Hepatocyte (in vitro differentiated cells): ENCODE results near the gene SLC2A13. TPM values are rescaled to one million over a fixed set of nuclear protein-coding genes. Genes with fewer than 3 reads are reported as not detected.

Experiments used
- DNase-seq: peaks from one replicate; pipeline ENCODE4 v3.0.0-alpha.2; 2016; ENCODE audit warnings: low spot score
- H2AFZ ChIP-seq: fragments of 200-600 bp; sonication (generic); 2 replicates; pipeline ENCODE4 v1.6.0; 2016; ENCODE audit warnings: antibody characterized with exemption, mild to moderate bottlenecking
- H3K27ac ChIP-seq: fragments of 200-600 bp; sonication (generic); 2 replicates; pipeline ENCODE4 v1.5.1; 2016; ENCODE audit warnings: mild to moderate bottlenecking
- H3K27me3 ChIP-seq: fragments of 200-600 bp; sonication (generic); 2 replicates; pipeline ENCODE4 v1.6.1; 2016
- H3K36me3 ChIP-seq: fragments of 200-600 bp; sonication (generic); replicated peaks from 2 replicates; pipeline ENCODE4 v1.5.1; 2016; ENCODE audit warnings: low read depth; ENCODE audit not compliant: insufficient read depth
- H3K4me1 ChIP-seq: fragments of 200-600 bp; sonication (generic); 2 replicates; pipeline ENCODE4 v1.5.1; 2016; ENCODE audit warnings: mild to moderate bottlenecking, moderate library complexity; ENCODE audit not compliant: insufficient read depth
- H3K4me2 ChIP-seq: fragments of 200-600 bp; sonication (generic); 2 replicates; pipeline ENCODE4 v1.6.0; 2016
- H3K4me3 ChIP-seq: fragments of 200-600 bp; sonication (generic); 2 replicates; pipeline ENCODE4 v1.5.1; 2016; ENCODE audit warnings: mild to moderate bottlenecking
- H3K79me2 ChIP-seq: fragments of 200-600 bp; sonication (generic); 2 replicates; pipeline ENCODE4 v1.6.0; 2017; ENCODE audit warnings: mild to moderate bottlenecking
- H3K9me2 ChIP-seq: fragments of 200-600 bp; sonication (generic); replicated peaks from 2 replicates; pipeline ENCODE4 v1.6.0; 2017; ENCODE audit warnings: mild to moderate bottlenecking; ENCODE audit not compliant: insufficient read depth
- H3K9me3 ChIP-seq: fragments of 200-600 bp; sonication (generic); 2 replicates; pipeline ENCODE4 v1.5.1; 2016; ENCODE audit warnings: low read depth, mild to moderate bottlenecking
- H4K20me1 ChIP-seq: fragments of 200-600 bp; sonication (generic); 2 replicates; pipeline ENCODE4 v1.6.0; 2016; ENCODE audit warnings: mild to moderate bottlenecking; ENCODE audit not compliant: insufficient read depth, poor library complexity, severe bottlenecking
- EZH2 ChIP-seq: fragments of 200-600 bp; sonication (generic); IDR thresholded peaks from 2 replicates; pipeline ENCODE4 v1.6.1; 2016; ENCODE audit warnings: antibody characterized with exemption, mild to moderate bottlenecking, borderline replicate concordance
- EZH2phosphoT487 ChIP-seq: fragments of 200-600 bp; sonication (generic); IDR thresholded peaks from one replicate; pipeline ENCODE4 v1.6.1; 2018; ENCODE audit warnings: antibody characterized with exemption, mild to moderate bottlenecking, low read depth, moderate library complexity; ENCODE audit not compliant: unreplicated experiment, severe bottlenecking
- WGBS: methylation state at CpG from one replicate; pipeline ENCODE4 v1.1.6; 2016; ENCODE audit warnings: low lambda C conversion rate; ENCODE audit errors: missing lambda C conversion rate; 5-methylcytosine and 5-hydroxymethylcytosine counted together
- polyA plus RNA-seq: library from polyadenylated mRNA; unstranded; fragments of >200 nt; fragmentation: Nextera tagmentation; extraction: Ambion mirVana; gene quantifications from 2 replicates; pipeline ENCODE4 v1.2.1, GENCODE V29; 2016
- total RNA-seq: library from RNA; depleted of rRNA; stranded (reverse); fragments of >200 nt; gene quantifications from 2 replicates; pipeline ENCODE4 v1.2.3, GENCODE V29; 2014
- TF ChIP-seq, protein P1 (sequence below): fragments of 200-600 bp; sonication (generic); IDR thresholded peaks from 2 replicates; pipeline ENCODE4 v1.5.1; 2016; ENCODE audit warnings: antibody characterized with exemption, mild to moderate bottlenecking; ENCODE audit not compliant: poor library complexity

SLC2A13 gene
- total and polyA plus RNA-seq, 2 experiments from 2014 or later = 12.1 to 21.1 TPM

GRCh38 chr12:39988574-39988973 is 117.3 kb downstream of the SLC2A13 start:
- no peaks in the 10 kb centered on the region for H4K20me1 ChIP-seq
- 98% methylated on average over 2 of the region's 2 CpGs for WGBS
- no peak for TF ChIP-seq EZH2
- TF ChIP-seq, protein P1, sequence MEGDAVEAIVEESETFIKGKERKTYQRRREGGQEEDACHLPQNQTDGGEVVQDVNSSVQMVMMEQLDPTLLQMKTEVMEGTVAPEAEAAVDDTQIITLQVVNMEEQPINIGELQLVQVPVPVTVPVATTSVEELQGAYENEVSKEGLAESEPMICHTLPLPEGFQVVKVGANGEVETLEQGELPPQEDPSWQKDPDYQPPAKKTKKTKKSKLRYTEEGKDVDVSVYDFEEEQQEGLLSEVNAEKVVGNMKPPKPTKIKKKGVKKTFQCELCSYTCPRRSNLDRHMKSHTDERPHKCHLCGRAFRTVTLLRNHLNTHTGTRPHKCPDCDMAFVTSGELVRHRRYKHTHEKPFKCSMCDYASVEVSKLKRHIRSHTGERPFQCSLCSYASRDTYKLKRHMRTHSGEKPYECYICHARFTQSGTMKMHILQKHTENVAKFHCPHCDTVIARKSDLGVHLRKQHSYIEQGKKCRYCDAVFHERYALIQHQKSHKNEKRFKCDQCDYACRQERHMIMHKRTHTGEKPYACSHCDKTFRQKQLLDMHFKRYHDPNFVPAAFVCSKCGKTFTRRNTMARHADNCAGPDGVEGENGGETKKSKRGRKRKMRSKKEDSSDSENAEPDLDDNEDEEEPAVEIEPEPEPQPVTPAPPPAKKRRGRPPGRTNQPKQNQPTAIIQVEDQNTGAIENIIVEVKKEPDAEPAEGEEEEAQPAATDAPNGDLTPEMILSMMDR = no peak
- no peak for TF ChIP-seq EZH2phosphoT487
- H3K4me3 ChIP-seq = no peak overlapping the region
- no peaks in the 10 kb centered on the region for H3K9me3 ChIP-seq
- no peak overlapping the region for H3K27ac ChIP-seq
- no peaks in the 10 kb centered on the region for H3K4me1 ChIP-seq
- H3K27me3 ChIP-seq = no peaks in the 10 kb centered on the region
- H3K36me3 ChIP-seq = no peaks in the 10 kb centered on the region
- no peaks in the 10 kb centered on the region for H3K79me2 ChIP-seq
- no peak overlapping the region for H2AFZ ChIP-seq
- DNase-seq = no peak
- no peak overlapping the region for H3K4me2 ChIP-seq
- H3K9me2 ChIP-seq = no peaks in the 10 kb centered on the region

DNA sequence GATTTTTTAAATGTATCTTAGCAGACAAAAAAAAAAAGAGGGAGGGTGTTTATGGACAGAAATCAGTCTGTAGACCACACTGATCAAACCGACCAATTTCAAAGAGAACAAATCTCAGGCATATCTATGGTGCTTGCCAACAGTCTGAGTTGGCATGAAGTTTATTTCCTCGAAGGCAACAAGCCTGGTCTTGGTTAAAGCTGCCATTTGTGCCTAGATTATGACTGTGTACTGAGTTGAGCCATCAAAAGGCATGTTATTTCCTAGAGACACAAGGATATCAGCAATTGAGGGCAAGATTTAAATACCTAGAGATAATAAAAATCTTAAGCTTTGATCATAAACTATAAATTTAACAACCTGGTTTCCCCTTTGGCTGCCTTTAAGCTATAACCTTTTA is 119.2 kb downstream of the SLC2A13 start:
- Histone ChIP-seq H3K27me3 (no peaks in the 10 kb centered on the region), H3K36me3 (no peaks in the 10 kb centered on the region), H3K27ac (no peak overlapping the region), H3K9me2 (no peaks in the 10 kb centered on the region), H3K79me2 (no peaks in the 10 kb centered on the region), H2AFZ (no peak overlapping the region), H3K4me1 (no peaks in the 10 kb centered on the region), H3K4me3 (no peak overlapping the region), H4K20me1 (no peaks in the 10 kb centered on the region), H3K4me2 (no peak overlapping the region), H3K9me3 (no peaks in the 10 kb centered on the region)
- TF ChIP-seq EZH2phosphoT487 = no peak
- TF ChIP-seq EZH2 = no peak
- TF ChIP-seq, protein P1 = no peak
- no peak for DNase-seq
- WGBS = 82% methylated on average over 2 of the region's 2 CpGs

DNA sequence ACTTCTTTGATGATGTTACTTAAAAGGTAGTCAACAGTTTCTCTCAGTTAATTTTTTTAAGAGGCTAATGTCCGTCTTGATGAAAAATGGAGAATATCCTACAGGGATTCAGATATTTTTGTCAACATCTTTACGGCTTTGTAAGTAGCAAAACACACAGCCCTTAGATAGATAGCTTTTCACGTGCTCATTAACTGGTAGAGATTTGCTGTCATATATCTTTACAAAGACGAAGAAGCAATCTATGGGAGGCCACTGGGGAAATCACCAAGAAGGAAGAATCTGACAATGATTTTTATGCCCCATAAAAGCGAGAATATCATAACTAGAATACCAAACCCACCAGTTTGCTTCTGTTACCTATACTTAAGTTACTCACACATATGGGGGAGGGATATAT is 121.2 kb downstream of the SLC2A13 start:
- no peak for DNase-seq
- Histone ChIP-seq H3K4me2 (no peak overlapping the region), H4K20me1 (no peaks in the 10 kb centered on the region), H2AFZ (no peak overlapping the region), H3K4me3 (no peak overlapping the region), H3K27ac (no peak overlapping the region), H3K4me1 (no peaks in the 10 kb centered on the region), H3K9me2 (no peaks in the 10 kb centered on the region), H3K27me3 (no peaks in the 10 kb centered on the region), H3K79me2 (no peaks in the 10 kb centered on the region), H3K36me3 (no peaks in the 10 kb centered on the region), H3K9me3 (no peaks in the 10 kb centered on the region)
- no peak for TF ChIP-seq EZH2
- TF ChIP-seq EZH2phosphoT487 = no peak
- TF ChIP-seq, protein P1 = no peak
- WGBS = 91% methylated on average over 5 of the region's 5 CpGs

DNA sequence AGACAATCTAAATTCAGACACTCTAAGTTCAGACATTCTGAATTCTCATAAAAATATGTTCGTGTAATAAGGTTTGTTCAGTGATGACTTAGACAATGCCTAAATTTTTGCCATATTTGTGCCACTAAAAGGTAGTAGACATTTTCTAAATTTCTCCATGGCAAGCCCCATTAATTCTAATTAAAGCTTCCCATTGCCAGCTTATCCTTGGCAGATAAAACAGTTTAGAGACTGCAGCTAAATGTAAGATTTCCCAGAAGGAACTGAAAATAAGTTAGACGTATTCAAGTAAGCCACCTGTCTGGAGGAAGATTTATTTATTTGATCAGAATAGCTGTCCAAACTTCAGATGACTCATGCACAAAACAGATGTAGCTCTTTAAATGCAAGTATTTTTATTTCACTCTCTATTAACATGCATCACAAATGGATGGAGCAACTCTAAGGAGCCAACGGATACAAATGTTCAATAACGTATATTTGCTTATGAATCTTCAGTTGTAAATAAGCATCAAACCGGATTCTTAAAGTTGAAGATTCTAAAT is 130.4 kb downstream of the SLC2A13 start:
- 80% methylated on average over 5 of the region's 5 CpGs for WGBS
- no peak for DNase-seq
- H3K79me2 ChIP-seq = no peaks in the 10 kb centered on the region
- H3K36me3 ChIP-seq = no peaks in the 10 kb centered on the region
- TF ChIP-seq, protein P1 = no peak
- no peak for TF ChIP-seq EZH2
- no peak for TF ChIP-seq EZH2phosphoT487
- H3K4me3 ChIP-seq = no peak overlapping the region
- H3K9me2 ChIP-seq = no peaks in the 10 kb centered on the region
- no peaks in the 10 kb centered on the region for H3K9me3 ChIP-seq
- no peak overlapping the region for H2AFZ ChIP-seq
- no peaks in the 10 kb centered on the region for H3K27me3 ChIP-seq
- no peak overlapping the region for H3K4me2 ChIP-seq
- no peaks in the 10 kb centered on the region for H3K4me1 ChIP-seq
- no peak overlapping the region for H3K27ac ChIP-seq
- no peaks in the 10 kb centered on the region for H4K20me1 ChIP-seq
